HG02642 (cell line): ENCODE results near the gene AIG1.
"Not testable (repeated sequence)": the region's sequence is repeated elsewhere in the genome, so short reads cannot be mapped to it uniquely, and the experiment has no call there.

Source experiments
- ATAC-seq: cut with Tn5 transposase; IDR thresholded peaks from one replicate; pipeline ENCODE4 v1.9.1; 2021; ENCODE audit warnings: mild to moderate bottlenecking; ENCODE audit not compliant: unreplicated experiment, poor library complexity

AIG1 gene

GRCh38 chr6:143060806-143061596, at the start of gene AIG1:
AIG1 (plus strand) TSS chr6:143060889; CDS start chr6:143060926, 37 bp downstream.
- ATAC-seq, result peak; percentile 81

- ATAC-seq, result no peak
Measured at GRCh38 chr6:143014764-143015163, 45.9 kb upstream of the AIG1 start.

- ATAC-seq, result no peak
Measured at GRCh38 chr6:143015300-143015706, 45.4 kb upstream of the AIG1 start.

DNA sequence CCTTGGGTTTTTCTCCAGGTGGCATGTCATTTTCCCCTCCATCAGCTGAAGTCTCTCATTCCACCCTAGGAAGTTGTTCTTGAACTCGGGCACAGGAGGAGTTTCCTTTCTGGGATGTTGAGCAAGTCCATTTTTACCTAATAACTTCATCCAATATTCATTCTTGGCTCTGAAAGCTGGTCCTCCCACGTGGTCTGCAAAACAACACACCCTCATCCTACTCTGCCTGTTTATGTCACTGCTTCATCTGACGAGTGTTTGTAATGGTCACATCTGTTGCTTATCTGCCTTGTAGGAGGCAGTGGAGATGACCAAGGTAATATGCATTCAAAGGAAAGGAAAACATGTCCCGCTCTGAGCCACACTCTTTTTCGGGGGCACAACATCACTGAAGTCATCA, 41.7 kb upstream of the AIG1 start:
- ATAC-seq, result no peak

DNA sequence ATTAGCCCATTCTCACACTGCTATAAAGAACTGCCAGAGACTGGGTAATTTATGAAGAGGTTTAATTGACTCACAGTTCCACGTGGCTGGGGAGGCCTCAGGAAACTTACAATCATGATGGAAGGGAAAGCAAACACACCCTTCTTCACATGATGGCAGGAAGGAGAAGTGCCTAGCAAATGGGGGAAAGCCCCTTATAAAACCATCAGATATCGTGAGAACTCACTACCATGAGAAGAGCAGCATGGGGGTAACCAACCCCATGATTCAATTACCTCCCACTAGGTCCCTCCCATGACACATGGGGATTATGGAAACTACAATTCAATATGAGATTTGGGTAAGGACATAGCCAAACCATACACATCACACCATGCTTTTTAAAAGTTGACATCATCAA, 39.8 kb upstream of the AIG1 start:
- ATAC-seq, result not testable (repeated sequence)

DNA sequence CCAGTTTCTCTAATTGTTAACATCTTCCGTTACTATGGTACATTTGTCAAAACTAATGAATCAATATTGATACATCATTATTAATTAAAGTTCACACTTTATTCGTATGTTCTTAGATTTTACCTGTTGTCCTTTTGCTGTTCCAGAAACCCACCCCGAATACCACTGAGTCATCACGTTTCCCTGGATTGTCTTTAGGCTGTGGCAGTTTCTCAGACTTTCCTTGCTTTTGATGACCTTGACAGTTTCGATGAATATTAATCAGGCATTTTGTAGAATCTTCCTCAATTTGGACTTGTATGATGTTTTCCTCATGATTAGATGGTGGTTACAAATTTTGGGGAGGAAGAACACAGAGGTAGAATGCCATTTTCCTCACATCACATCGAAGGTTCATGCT, 39.1 kb upstream of the AIG1 start:
- no peak for ATAC-seq

- ATAC-seq, result no peak
Measured at GRCh38 chr6:143022587-143022986, 38.1 kb upstream of the AIG1 start.

GRCh38 chr6:143023695-143024094, 37.0 kb upstream of the AIG1 start:
- ATAC-seq, result no peak

DNA sequence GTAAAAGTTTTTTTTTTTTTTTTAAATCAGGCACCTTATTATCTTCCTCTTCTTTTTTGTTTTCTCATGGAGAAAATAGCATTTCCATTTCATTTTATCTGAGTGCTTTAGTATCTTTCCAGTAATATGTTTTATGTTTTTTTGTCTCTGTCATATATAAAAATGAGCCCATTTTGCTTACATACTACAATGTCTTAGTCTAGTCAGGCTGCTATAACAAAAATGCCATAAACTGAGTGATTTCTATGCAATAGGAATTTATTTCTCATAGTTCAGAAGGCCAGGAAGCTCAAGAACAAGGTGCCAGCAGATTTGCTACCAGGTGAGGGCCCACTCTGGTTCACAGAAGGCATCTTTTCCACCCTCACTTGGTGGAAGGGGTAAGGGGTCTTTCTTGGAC, 35.7 kb upstream of the AIG1 start:
- no peak for ATAC-seq

- peak; percentile 65 for ATAC-seq
Measured at GRCh38 chr6:143026696-143027449, 33.8 kb upstream of the AIG1 start.

DNA sequence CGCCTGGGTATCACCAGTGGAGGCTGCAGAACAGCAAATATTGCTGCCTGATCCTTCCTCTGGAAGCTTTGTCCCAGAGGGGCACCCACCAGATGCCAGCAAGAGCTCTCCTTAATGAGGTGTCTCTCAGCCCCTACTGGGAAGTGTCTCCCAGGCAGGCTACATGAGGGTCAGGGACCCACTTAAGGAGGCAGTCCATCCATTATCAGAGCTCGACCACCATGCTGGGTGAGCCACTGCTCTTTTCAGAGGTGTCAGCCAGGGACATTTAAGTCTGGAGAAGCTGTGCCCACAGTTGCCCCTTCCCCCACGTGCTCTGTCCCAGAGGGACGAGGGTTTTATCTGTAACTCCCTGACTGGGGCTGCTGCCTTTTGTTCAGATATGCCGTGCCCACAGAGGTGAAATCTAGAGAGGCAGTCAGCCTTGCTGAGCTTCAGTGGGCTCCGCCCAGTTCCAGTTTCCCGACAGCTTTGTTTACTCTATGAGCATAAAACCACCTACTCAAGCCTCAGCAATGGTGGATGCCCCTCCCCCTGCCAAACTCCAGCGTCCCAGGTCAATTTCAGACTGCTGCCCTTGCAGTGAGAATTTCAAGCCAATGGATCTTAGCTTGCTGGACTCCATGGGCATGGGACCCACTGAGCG, 25.9 kb upstream of the AIG1 start:
- no peak for ATAC-seq

DNA sequence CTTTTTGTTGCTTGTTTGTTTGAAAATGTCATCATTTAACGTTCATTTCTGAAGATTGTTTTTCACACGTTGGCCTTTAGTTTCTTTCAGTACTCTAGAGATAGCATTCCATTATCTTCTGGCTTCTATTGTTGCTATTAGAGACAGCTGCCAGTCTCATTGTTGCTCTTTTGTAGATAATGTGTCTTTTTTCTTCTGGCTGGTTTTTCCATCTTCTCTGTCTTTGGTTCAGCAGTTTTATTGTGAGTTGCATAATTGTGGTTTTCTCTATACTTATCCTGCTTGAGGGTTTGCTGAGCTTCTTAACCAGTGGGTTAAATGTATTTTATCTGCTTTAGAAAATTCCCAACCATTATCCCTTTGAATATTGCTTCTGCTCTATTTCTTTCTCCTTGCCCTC, 23.2 kb upstream of the AIG1 start:
- no peak for ATAC-seq

- no peak for ATAC-seq
Measured at GRCh38 chr6:143038833-143039232, 21.9 kb upstream of the AIG1 start.

GRCh38 chr6:143039548-143039947, 21.1 kb upstream of the AIG1 start:
- no peak for ATAC-seq

DNA sequence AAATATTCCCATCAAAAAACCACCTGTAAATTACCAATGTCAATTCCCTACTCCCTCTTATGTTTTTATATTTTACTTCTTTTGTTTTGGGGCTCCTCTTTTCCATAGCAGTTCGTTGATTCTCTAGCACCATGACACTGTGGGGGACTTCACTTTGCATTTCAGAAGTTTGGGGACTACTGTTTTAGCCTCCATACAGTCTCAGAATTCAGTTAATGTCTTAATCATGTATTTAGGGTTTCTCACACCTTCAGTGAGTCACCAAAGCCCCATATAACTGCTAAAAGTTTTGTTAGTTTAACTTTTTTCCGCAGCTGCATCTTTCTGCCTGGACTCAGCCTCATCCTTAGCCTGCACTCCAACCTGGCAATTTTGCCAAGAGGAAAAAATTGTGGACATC, 20.7 kb upstream of the AIG1 start:
- ATAC-seq, result no peak

DNA sequence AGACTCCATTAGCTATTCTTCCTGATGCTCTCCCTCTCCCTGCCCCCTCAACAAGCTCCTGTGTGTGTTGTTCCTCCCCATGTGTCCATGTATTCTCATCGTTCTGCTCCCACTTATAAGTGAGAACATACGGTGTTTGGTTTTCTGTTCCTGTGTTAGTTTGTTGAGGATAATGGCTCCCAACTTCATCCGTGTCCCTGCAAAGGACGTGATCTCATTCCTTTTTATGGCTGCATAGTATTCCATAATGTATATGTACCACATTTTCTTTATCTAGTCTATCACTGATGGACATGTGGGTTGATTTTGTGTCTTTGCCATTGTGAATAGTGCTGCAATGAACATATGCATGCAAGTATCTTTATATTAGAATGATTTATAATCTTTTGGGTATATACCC, 16.3 kb upstream of the AIG1 start:
- ATAC-seq, result not testable (repeated sequence)

- ATAC-seq, result no peak
Measured at GRCh38 chr6:143049611-143050010, 11.1 kb upstream of the AIG1 start.

DNA sequence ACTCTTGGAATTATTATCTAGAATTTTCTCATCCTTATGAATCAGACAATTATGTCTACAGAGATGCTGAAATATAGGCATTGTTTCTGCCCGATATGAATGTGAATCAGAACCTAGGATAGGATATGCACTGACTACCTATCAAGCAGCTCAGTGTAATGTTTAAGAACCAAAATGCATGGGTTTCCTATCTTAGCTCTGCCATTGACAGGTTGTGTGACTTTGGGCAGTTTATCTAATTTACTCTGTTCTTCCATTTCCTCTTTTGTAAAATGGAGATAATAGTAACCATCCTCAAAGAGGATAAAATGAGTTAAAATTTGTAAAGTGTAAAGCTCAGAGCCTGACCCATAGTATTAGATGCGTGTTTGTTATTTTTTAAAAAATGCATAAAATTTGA, 10.2 kb upstream of the AIG1 start:
- no peak for ATAC-seq

DNA sequence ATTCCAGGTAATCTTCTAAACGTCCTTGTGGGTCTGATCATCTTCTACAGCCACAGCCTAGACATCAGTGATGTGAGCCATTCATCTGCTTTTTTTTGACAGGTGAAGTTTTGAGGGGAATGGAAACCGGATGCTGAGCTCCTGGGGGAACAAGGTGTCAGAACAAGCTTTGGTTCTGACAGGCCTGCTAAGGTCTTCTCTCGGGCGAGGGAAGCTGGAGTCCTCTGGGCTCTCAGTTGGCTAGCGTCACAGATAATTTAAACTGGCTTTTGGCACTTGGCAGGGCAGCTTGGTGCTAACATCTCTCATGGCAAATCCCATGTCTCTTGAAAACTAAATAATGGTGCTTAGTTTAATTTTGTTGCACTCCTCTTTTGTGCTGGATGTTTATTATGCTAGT, 8.4 kb upstream of the AIG1 start:
- ATAC-seq, result no peak

- ATAC-seq, result no peak
Measured at GRCh38 chr6:143053856-143054255, 6.8 kb upstream of the AIG1 start.

DNA sequence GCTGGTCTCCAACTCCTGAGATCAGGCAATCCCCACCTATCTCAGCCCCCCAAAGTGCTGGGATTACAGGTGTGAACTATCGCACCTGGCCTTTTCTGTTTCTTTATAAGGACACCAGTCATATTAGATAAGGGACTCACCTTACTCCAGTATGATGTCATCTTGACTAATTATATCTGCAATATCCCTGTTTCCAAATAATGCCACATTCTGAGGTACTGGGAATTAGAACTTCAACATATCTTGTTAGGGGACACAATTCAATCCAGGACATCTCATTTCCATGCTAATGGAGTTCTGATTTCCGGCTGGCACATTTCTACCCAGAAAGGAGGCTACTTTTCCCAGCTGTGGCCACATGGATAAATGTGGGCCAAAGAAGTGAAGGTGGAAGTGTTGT, 6.4 kb upstream of the AIG1 start:
- ATAC-seq, result no peak
